GM12801 (cell line): ENCODE measurements around the gene SRP14.

ENCODE experiments used
- CTCF ChIP-seq: IDR thresholded peaks from one replicate; pipeline ENCODE4 v1.5.1; 2011; ENCODE audit warnings: control low read depth; ENCODE audit not compliant: insufficient read length; ENCODE audit errors: extremely low read depth

SRP14 gene

GRCh38 chr15:40011303-40011702, 27.7 kb downstream of the SRP14 start:
- TF ChIP-seq CTCF, result no peak

GRCh38 chr15:40010686-40011085, 28.3 kb downstream of the SRP14 start:
- TF ChIP-seq CTCF, result no peak

- TF ChIP-seq CTCF, result no peak
Measured at GRCh38 chr15:40008061-40008765, 30.8 kb downstream of the SRP14 start.

- TF ChIP-seq CTCF, result no peak
Measured at GRCh38 chr15:40006646-40007045, 32.3 kb downstream of the SRP14 start.

- no peak for TF ChIP-seq CTCF
Measured at GRCh38 chr15:40006003-40006402, 33.0 kb downstream of the SRP14 start.

GRCh38 chr15:40003116-40003916, 35.7 kb downstream of the SRP14 start:
- no peak for TF ChIP-seq CTCF

GRCh38 chr15:40002295-40002694, 36.7 kb downstream of the SRP14 start:
- no peak for TF ChIP-seq CTCF
